Measurements from ENCODE around the gene IFT122.

DNA sequence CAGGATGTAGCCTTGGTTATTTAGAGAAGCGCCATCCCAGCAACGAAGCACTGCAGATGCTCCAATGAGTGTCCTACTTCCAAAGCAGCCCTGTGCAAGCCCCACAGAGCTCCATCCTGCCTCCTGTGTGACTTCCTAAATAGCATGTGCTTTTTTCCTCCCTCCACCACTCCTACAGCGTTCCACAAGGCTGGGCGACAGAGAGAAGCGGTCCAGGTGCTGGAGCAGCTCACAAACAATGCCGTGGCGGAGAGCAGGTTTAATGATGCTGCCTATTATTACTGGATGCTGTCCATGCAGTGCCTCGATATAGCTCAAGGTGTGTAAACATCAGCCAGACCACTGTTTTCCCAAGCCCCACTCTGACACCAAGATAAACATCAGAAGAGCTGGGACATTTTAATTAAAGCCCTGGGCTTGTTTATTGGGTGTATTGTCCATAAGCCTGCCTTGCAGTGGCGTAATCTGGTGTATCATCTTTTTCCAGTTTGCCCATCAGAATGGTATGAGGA, 66.3 kb downstream of the IFT122 start:
- TF ChIP-seq POLR2AphosphoS5 (IDR thresholded peaks at IDR 0.05; ENCODE audit: insufficient read depth, low read depth, low read length) = no peak
- TF ChIP-seq POLR2A (IDR thresholded peaks at IDR 0.05; ENCODE audit: low read depth, low read length) = no peak
- no peak for TF ChIP-seq CTCF (IDR thresholded peaks at IDR 0.05; ENCODE audit: extremely low read depth in 1 of 2, insufficient read depth in 1 of 2, low read depth in 1 of 2, low read length in 2 of 2)
- TF ChIP-seq MAX (IDR thresholded peaks at IDR 0.05; ENCODE audit: insufficient read depth, insufficient read length) = no peak
- TF ChIP-seq MYC (IDR thresholded peaks at IDR 0.05; ENCODE audit: low read depth, low read length) = no peak
- TF ChIP-seq JUN (IDR thresholded peaks at IDR 0.05; ENCODE audit: borderline replicate concordance, insufficient read depth, insufficient read length, low read depth) = no peak
- TF ChIP-seq FOS (IDR thresholded peaks at IDR 0.05; ENCODE audit: borderline replicate concordance, insufficient read depth, low read length) = no peak
- TF ChIP-seq EZH2 (IDR thresholded peaks at IDR 0.05; ENCODE audit: borderline replicate concordance, low read depth, low read length, severe bottlenecking) = no peak
- no peak for TF ChIP-seq GATA2 (IDR thresholded peaks at IDR 0.05; ENCODE audit: insufficient read depth, insufficient read length, low read depth, low read length)

Measured in endothelial cell of umbilical vein (primary cell).